CD14-positive monocyte (primary cell): ENCODE data around the gene HOXB5. TPM values are rescaled to one million over a fixed set of nuclear protein-coding genes. Genes with fewer than 3 reads are reported as not detected.

Experiments used
- DNase-seq, 3 donors: peaks; one replicate each; pipeline ENCODE4 v3.0.0-alpha.2; 2011 to 2022
- H2AFZ ChIP-seq: 2 replicates; pipeline ENCODE4 v1.6.0; 2012; ENCODE audit warnings: mild to moderate bottlenecking, low read depth, low read length, inconsistent platforms; ENCODE audit not compliant: insufficient read depth, poor library complexity, severe bottlenecking
- H3K27ac ChIP-seq, 2 donors: 1 replicate in 1 of 2; 2 replicates in 1 of 2; pipeline ENCODE4 v1.5.1; 2012 to 2013; ENCODE audit warnings: low read length in 2 of 2, control low read depth in 1 of 2, inconsistent platforms in 1 of 2, low read depth in 1 of 2, mild to moderate bottlenecking in 1 of 2
- H3K27me3 ChIP-seq, 2 donors: one replicate each; pipeline versions ENCODE4 v1.6.0 to v1.6.1; 2011 to 2013; ENCODE audit warnings: low read length in 2 of 2; ENCODE audit not compliant: control insufficient read depth in 2 of 2, insufficient read depth in 2 of 2
- H3K36me3 ChIP-seq, 2 donors: replicated peaks in 1 of 2; 1 replicate in 1 of 2; 2 replicates in 1 of 2; pipeline versions ENCODE4 v1.5.1 to v1.6.1; 2012 to 2013; ENCODE audit warnings: low read length in 2 of 2, control low read depth in 1 of 2, inconsistent platforms in 1 of 2, mild to moderate bottlenecking in 1 of 2; ENCODE audit not compliant: insufficient read depth in 2 of 2, control insufficient read depth in 1 of 2
- H3K4me1 ChIP-seq, 2 donors: 1 replicate in 1 of 2; 2 replicates in 1 of 2; pipeline versions ENCODE4 v1.5.1 to v1.6.1; 2012 to 2013; ENCODE audit warnings: low read length in 2 of 2, control low read depth in 1 of 2, inconsistent platforms in 1 of 2, mild to moderate bottlenecking in 1 of 2, moderate library complexity in 1 of 2; ENCODE audit not compliant: insufficient read depth in 2 of 2, control insufficient read depth in 1 of 2
- H3K4me2 ChIP-seq: replicated peaks from 2 replicates; pipeline ENCODE3; 2012; ENCODE audit warnings: low read length, moderate library complexity, mild to moderate bottlenecking; ENCODE audit not compliant: poor library complexity, severe bottlenecking; ENCODE audit errors: extremely low read depth
- H3K4me3 ChIP-seq, 3 experiments: fragments of 200-600 bp in 1 of 3; sonication (generic) in 1 of 3; replicated peaks in 1 of 3; 1 replicate in 2 of 3; 2 replicates in 1 of 3; pipeline ENCODE4 v1.5.1; 2011 to 2013; ENCODE audit warnings: low read length in 3 of 3, mild to moderate bottlenecking in 3 of 3, control low read depth in 2 of 3, low read depth in 2 of 3, inconsistent platforms in 1 of 3, moderate library complexity in 1 of 3
- H3K79me2 ChIP-seq: 2 replicates; pipeline ENCODE4 v1.6.0; 2012; ENCODE audit warnings: mild to moderate bottlenecking, control low read depth, inconsistent platforms, low read length, moderate library complexity; ENCODE audit not compliant: insufficient read depth
- H3K9ac ChIP-seq: 2 replicates; pipeline ENCODE4 v1.6.0; 2017; ENCODE audit warnings: low read length, mild to moderate bottlenecking; ENCODE audit not compliant: insufficient read depth, poor library complexity, severe bottlenecking
- H3K9me3 ChIP-seq, 2 donors: replicated peaks in 1 of 2; 1 replicate in 1 of 2; 2 replicates in 1 of 2; pipeline versions ENCODE4 v1.5.1 to v1.6.1; 2012 to 2013; ENCODE audit warnings: low read length in 2 of 2, control low read depth in 1 of 2; ENCODE audit not compliant: control insufficient read depth in 1 of 2, insufficient read depth in 1 of 2
- H4K20me1 ChIP-seq: 2 replicates; pipeline ENCODE4 v1.6.0; 2012; ENCODE audit warnings: mild to moderate bottlenecking, low read length, control low read depth, moderate library complexity; ENCODE audit not compliant: insufficient read depth
- H3K27ac Mint-ChIP-seq, 7 donors: one replicate each; pipeline ENCODE4 v1.8.0; 2020; ENCODE audit warnings: mild to moderate bottlenecking in 7 of 7, mixed read lengths in 7 of 7, moderate library complexity in 6 of 7, inconsistent platforms in 2 of 7
- H3K27me3 Mint-ChIP-seq, 3 donors: one replicate each; pipeline ENCODE4 v1.8.0; 2021 to 2022; ENCODE audit warnings: low read depth in 3 of 3, mild to moderate bottlenecking in 3 of 3, mixed read lengths in 3 of 3, moderate library complexity in 3 of 3, inconsistent platforms in 1 of 3
- H3K36me3 Mint-ChIP-seq, 2 donors: one replicate each; pipeline ENCODE4 v1.8.0; 2020; ENCODE audit warnings: mixed read lengths in 2 of 2, inconsistent platforms in 1 of 2, mild to moderate bottlenecking in 1 of 2
- H3K4me1 Mint-ChIP-seq: one replicate; pipeline ENCODE4 v1.8.0; 2020; ENCODE audit warnings: mild to moderate bottlenecking, mixed read lengths
- H3K4me3 Mint-ChIP-seq, 2 donors: one replicate each; pipeline ENCODE4 v1.8.0; 2020; ENCODE audit warnings: mild to moderate bottlenecking in 2 of 2, mixed read lengths in 2 of 2, moderate library complexity in 1 of 2
- H3K9me3 Mint-ChIP-seq, 7 donors: one replicate each; pipeline ENCODE4 v1.8.0; 2020 to 2022; ENCODE audit warnings: mixed read lengths in 7 of 7, mild to moderate bottlenecking in 6 of 7, moderate library complexity in 6 of 7, inconsistent platforms in 2 of 7
- WGBS: methylation state at CpG from one replicate; pipeline ENCODE4 v1.1.5; 2013; ENCODE audit warnings: missing lambda C conversion rate; ENCODE audit not compliant: insufficient coverage; 5-methylcytosine and 5-hydroxymethylcytosine counted together
- intact Hi-C, 2 donors: fragments of 100-400 bp; cut with micrococcal nuclease; formaldehyde crosslinking; loops; one replicate each; pipeline versions ENCODE4 v1.15.0 to v1.15.1; 2023
- polyA plus RNA-seq, 3 donors: library from polyadenylated mRNA; depleted of rRNA in 1 of 3; unstranded in 2 of 3; stranded (reverse) in 1 of 3; fragments of 300-500 nt in 2 of 3; fragments of >200 nt in 1 of 3; fragmentation: Illumina TruSeq in 2 of 3; gene quantifications; 1 replicate in 2 of 3; 2 replicates in 1 of 3; pipeline ENCODE4 v1.2.3, GENCODE V29; 2012 to 2021
- TF ChIP-seq, protein P1 (sequence below): fragments of 200-600 bp; IDR thresholded peaks from one replicate; pipeline ENCODE4 v1.8.0; 2022; ENCODE audit warnings: antibody characterized with exemption, mild to moderate bottlenecking

HOXB5 gene
- polyA plus RNA-seq, 3 donors = not detected

DNA sequence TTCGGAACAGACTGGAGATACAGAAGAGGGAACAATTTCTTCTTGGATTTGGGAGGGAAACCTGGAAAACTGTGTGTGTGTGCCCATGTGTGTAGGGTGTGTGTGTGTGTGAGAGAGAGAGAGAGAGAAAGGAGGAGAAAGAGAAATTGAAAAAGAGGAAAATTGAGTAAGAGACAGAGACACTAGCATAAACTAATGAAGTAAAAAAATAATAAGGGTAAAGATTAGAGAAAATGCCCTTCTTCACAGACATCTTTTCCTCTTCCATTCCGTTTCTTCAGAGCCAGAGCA is 34.8 kb downstream of the HOXB5 start:
- Histone ChIP-seq H3K4me3 (no peak overlapping the region), H3K4me2 (no peak overlapping the region), H2AFZ (no peak overlapping the region), H3K79me2 (no peaks in the 10 kb centered on the region), H3K9ac (no peak overlapping the region), H3K27me3 (peaks cover 19 to 62% of the 10 kb centered on the region in 2 donors), H3K9me3 (no peaks in the 10 kb centered on the region), H3K27ac (no peak overlapping the region), H3K36me3 (no peaks in the 10 kb centered on the region), H3K4me1 (peaks cover 3 to 8% of the 10 kb centered on the region in 2 donors), H4K20me1 (no peaks in the 10 kb centered on the region)
- Mint-ChIP-seq H3K27me3 (peaks cover 58 to 74% (median 70%) of the 10 kb centered on the region in 3 donors), H3K27ac (no peak overlapping the region), H3K36me3 (peaks cover 2 to 12% of the 10 kb centered on the region in 2 donors), H3K4me1 (peaks cover 14% of the 10 kb centered on the region), H3K9me3 (peaks cover 0 to 13% (median under 1%) of the 10 kb centered on the region in 7 donors), H3K4me3 (no peak overlapping the region)
- TF ChIP-seq, protein P1, sequence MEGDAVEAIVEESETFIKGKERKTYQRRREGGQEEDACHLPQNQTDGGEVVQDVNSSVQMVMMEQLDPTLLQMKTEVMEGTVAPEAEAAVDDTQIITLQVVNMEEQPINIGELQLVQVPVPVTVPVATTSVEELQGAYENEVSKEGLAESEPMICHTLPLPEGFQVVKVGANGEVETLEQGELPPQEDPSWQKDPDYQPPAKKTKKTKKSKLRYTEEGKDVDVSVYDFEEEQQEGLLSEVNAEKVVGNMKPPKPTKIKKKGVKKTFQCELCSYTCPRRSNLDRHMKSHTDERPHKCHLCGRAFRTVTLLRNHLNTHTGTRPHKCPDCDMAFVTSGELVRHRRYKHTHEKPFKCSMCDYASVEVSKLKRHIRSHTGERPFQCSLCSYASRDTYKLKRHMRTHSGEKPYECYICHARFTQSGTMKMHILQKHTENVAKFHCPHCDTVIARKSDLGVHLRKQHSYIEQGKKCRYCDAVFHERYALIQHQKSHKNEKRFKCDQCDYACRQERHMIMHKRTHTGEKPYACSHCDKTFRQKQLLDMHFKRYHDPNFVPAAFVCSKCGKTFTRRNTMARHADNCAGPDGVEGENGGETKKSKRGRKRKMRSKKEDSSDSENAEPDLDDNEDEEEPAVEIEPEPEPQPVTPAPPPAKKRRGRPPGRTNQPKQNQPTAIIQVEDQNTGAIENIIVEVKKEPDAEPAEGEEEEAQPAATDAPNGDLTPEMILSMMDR = no peak
- 85% methylated on average over 1 of the region's 2 CpGs for WGBS
- intact Hi-C loops = no loop called here
- no peak for DNase-seq

GRCh38 chr17:48558057-48558830 is 35.3 kb downstream of the HOXB5 start:
- Histone ChIP-seq H3K4me3 (no peak overlapping the region), H3K4me1 (peaks cover 3 to 8% of the 10 kb centered on the region in 2 donors), H3K27me3 (peaks cover 19 to 58% of the 10 kb centered on the region in 2 donors), H3K27ac (no peak overlapping the region), H3K9ac (no peak overlapping the region), H3K79me2 (no peaks in the 10 kb centered on the region), H4K20me1 (no peaks in the 10 kb centered on the region), H2AFZ (no peak overlapping the region), H3K9me3 (no peaks in the 10 kb centered on the region), H3K4me2 (no peak overlapping the region), H3K36me3 (no peaks in the 10 kb centered on the region)
- Mint-ChIP-seq H3K9me3 (peaks cover 0 to 11% (median 0%) of the 10 kb centered on the region in 7 donors), H3K4me3 (no peak overlapping the region), H3K27me3 (peaks cover 58 to 73% (median 69%) of the 10 kb centered on the region in 3 donors), H3K4me1 (peaks cover 14% of the 10 kb centered on the region), H3K36me3 (peaks cover 2 to 12% of the 10 kb centered on the region in 2 donors), H3K27ac (no peak overlapping the region)
- TF ChIP-seq, protein P1 = no peak
- intact Hi-C loops = no loop called here
- 94% methylated on average over 6 of the region's 13 CpGs for WGBS
- DNase-seq = no peak
